NCI-H1105 treated with DMSO at 0.1 percent for 48 hours (cell line): Measurements from ENCODE around the gene LNX1.
A peak's percentile ranks its signal among the peaks of the same experiment; 100 is the strongest.
"Not testable (repeated sequence)": the region's sequence is repeated elsewhere in the genome, so short reads cannot be mapped to it uniquely, and the experiment has no call there.

Experiments
- DNase-seq: peaks from one replicate; lab custom pipeline; 2025; lab: John Stamatoyannopoulos, UW

LNX1 gene

DNA sequence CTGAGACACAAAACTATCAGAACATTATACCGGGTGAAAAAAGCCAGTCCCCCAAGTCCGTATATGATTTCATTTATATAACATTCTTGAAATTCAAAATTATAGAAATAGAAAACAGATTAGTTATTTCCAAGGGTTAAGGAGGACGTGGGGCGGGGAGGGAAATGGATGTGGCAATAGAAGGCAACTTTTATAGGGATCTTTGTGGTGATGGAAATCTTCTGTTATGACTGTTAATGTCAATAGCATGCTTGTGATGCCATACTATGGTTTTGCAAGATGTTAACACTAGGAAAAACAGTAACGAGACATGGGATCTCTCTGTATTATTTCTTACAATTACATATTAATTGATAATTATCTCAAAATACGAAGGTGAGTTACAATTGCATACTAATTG is 96.4 kb downstream of the LNX1 start:
- no peak for DNase-seq

DNA sequence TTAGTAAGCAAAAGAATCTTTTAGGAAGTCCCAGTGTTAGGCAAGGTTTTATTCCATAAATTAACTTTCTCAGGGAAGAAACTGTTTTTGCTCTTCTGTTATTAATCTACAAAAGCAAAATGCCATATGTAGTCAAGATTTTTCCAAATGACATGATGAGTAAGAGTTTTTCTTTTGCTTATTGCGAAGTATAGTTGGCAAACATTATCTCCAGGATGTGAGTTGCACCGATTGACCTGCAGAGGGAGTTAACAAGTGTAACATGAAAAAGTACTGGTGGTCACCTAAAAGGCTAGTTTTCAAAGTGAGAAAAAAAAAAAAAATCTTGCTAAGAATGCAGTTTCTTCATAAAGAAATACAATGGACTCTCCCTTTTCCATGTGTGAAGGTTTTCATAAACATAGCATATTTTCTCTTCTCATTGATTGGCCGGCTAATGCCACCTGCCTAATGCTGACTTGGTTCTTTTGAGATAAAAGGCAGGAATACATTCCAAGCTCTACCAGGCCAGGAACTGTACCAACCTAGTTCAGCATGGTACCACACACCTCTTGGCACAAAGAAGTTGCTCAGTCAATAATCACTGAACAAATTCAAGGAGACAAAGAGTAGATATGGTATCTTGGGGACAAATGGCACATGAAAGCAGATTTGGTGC is 100.2 kb downstream of the LNX1 start:
- DNase-seq: peak; percentile 20

DNA sequence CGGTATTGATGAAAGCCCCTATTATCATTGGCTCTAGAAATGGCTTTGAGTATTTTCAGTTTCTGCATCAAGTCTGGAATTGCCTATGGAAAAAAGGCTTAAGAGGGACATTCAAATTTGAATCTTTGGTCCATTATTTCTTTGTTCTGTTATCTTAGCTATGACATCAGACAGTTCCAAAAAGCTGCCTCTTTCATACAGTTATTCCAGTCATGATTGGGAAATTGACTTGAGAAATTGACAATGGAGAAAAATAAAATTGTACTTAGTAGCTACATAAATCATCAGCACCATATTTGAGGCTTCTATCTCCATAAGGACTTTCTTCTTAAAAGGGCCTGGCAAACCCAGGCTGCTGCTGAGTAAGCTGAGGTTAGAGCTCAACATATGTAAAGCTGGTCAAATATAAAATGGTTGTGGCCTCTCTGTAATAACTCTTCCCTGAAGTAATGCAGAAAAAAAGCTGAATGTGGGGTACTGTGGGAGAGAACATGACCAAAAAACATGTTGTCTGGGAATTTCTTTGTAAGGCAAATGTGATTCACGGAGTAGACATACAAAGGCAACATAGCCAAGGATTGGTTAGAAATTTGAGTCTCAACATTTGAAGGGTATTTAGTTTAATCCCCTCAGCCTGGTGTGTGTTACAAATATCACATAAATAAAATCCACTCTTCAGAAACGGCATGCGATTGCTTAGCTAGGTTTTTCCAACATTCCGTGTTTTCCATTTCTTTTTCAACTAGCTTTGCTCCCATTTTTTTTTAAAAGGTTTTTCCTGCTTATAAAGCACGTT is 100.9 kb downstream of the LNX1 start:
- no peak for DNase-seq

DNA sequence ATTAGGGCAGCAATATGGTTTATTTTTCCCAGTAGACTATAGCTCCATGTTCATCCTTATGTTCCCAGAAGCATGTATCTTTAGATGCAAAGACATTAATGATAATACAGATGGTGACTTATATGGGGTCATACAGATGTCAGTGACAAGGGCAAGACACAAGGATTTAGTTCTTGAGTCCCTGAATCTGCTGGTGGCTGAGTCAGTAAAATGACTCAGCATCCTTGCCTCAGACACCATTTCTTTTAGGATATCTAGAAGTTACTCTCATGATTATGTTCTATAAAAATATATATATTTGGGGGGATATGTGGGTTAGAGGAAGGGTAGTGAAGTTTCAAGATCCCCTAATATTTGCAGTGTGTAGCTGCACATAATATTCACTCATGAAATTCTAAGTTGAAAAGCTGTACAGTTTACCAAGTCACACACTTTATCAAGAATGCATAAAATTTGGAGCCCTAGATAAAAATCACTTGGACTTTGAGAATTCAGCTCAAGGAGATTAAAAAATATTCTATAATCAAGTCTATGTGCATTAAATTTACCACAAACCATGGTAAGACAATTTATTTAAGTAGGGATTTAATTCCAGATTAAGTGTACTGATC is 101.9 kb downstream of the LNX1 start:
- no peak for DNase-seq

DNA sequence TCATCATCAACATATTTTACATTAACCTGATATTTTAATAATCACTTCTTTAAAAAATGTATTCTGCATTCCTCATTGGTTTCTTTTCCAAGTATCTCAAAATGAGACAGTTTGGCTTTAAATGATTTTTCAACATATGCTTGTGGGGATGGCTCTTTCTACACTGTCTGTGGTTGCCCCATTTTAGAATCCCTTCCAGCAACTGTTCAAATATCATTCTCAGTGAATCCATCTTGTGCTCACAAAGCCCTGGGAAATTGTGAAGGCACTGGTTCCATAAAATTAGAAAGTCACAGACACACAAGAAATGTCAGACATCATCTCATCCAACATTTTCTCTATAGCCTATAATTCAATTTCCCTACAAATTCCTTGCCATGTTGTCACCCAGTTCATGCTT is 103.5 kb downstream of the LNX1 start:
- DNase-seq: no peak

DNA sequence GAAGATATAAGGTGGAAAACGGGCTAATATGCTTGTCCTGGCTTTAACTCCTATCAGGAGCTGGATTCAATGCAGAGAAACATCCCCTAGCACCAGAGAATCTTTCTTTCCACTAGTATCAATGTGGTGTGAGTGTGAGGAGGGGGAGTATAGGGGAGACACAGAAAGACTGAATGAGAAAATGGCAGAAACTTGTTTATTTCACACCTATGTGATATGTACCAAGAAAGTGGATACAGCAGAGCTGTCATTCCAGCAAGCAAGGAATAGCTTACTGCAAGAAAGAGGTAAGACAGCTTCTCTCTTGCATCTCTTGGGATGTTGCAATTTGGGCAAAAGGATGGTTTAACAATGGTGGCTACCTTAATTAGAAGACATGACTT is 105.6 kb downstream of the LNX1 start:
- DNase-seq: no peak

DNA sequence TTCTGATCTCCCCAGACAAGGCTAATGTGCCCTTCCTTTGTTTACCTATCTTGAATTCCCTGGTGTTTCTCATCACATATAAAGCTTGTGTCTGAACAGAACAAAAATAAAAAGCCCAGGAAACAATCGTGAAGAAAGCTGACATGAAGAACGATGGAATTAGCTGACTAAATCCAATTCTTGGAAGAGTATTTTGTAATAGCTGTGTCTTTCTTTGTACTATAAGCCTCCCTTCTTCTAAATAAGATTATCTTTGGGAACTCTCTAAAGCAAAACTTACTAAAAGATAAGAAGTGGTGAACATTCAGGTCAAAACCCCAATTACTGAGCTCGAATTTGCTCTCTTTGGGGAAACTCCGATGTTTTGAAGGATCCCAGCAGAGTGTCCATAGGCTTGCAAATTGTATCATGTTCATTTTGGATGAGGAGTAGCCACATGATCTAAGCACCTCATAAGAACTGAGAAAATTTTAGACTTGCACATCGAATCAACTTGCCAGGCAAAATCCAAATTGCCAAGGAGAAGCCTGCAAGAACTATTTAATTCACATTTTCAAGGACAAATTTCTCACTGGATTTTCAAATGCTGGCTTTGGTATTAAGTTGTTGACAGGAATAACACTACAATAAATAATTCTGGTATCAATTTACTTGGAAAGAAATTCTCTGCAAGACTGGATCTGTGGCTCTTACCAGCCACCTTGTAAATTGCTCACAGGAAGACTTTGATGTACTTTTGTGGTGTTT is 106.2 kb downstream of the LNX1 start:
- DNase-seq: no peak

DNA sequence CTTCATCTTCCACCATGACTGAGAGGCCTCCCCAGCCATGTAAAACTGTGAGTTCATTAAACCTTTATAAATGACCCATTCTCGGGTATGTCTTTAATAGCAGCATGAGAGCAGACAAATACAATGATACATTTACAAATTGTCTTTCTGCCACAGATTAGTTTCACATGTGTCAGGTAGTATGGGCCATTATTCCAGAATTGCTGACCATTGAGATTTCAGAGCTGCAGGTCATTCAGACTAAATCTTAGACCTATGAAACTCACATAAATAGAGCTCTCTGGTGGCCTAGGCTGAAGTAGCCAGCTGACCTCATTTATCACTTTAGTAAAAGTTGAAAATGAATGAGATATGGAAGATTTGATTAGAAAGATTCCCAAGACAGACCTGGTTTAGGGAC is 108.0 kb downstream of the LNX1 start:
- DNase-seq: no peak

DNA sequence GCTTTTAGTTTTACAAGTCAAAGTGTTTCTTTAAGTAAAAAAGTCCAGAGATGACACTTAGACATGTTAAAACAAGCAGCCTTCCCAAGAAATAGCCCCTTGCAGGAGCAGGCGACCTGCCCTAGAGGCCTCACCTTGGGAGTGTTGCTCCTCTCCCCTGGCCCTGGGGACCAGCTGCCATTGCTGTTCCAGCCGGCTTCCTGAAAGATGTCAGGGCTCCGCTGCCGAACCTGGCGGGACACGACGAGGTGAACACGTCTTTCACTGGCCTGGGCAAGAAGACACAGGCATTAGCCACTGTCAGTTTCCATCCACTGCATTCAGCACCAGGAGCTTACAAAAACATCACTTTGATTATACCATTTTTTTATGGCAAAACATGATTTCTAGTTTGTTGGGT is 109.7 kb downstream of the LNX1 start:
- no peak for DNase-seq

DNA sequence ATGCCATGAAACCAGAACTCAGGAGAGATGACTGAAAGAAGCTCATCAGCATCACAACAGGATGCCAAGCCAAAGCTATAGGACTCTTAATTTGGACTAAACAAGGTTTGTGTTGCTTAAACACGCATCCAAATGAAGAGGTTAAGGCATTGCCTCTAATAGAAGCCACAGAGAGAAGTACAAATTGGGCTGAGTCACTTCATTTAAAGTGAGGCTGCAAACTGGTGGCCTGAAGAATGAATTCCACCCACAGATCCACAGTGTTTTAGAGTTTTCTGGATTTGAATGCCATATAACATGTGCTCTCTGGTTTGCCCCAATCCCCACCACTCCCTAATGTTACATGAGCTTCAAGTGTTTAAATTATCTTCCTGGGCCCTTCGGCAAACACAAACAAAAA is 110.4 kb downstream of the LNX1 start:
- DNase-seq: no peak

DNA sequence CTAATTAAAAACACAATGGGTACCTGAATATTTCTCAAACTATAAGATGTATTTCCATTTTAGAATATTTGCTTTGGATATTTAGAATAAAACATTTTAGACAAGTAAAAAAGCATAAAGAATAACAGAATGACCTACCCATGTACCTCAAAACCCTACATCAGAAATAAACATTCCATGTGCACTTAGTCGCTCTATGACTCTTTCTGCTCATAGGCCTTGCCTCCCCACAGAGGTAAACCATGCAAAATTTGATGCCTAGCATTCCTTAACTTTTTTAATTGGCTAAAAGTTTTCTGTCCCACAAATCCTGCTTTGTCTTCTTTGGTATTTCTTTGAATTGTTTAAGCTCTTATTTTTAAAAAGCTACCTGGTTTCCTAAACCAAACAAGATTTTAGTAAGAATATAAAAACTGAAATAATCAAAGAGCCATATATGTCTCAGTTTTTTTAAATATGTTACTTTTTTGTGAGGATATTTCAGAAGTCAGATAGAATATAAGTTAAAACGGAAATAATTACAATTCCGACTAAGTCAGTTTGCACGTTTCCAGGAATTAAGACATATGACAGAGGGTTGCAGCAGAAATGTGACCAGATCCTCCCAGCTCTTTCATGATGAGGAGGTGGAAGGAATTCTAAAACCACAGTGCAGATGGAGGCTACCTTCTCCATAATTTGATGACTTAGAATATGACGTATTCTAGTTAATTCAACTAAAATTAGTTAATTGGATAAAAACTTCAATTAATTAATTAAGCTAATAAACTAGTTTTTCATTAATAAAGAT is 111.4 kb downstream of the LNX1 start:
- no peak for DNase-seq

DNA sequence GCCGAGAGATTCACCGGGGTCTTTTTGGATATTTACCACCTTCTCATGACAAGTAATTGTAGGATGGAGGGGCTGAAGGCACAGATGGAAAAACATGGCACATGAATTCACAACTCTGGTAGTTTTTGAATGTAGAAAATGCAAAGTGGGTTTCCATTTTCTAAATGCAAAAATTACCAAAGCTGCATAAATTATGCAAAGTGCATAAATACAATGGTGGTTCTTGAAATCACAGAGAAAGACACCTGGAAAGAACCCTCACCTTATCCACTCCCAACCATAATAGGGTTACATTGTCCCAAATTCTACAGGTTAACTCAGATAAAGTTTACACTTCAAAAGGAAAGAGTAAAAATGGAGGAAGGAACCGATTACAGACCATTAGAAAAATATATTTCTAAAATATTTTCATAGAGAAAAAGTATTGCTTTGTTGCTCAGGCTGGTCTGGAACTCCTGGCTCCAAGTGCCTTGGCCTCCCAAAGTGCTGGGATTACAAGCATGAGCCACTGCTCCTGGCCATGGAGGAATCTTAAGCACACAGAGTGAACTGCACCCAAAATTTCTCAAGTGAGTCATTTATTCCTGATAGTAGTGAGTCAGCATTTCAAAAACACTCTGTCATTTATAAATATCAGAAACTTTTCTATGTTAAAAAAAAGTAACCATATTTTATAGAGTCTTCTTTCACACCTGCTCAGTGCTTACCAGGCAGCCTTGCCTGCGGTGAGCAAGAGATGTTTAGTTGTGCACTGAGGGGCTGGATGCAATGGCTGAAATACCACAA is 112.4 kb downstream of the LNX1 start:
- DNase-seq: no peak

DNA sequence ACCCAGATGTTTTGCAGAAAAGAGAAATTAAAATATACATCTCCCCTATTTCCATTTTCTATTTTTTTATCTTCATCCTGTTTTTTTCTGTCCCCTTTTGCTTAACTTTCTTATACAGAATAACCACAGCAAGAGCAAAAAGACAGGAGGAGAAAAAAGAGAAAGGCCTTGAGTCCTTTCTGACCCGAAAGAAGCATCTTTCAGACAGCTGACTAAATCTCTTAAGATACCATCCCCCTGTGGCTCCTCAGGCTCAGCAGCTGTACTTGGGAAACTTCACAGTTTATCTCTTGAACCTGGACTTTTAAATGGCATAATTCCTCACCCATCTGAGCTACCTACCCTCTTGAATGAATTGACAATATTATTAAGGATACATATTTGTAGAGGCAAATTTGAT is 113.7 kb downstream of the LNX1 start:
- no peak for DNase-seq

DNA sequence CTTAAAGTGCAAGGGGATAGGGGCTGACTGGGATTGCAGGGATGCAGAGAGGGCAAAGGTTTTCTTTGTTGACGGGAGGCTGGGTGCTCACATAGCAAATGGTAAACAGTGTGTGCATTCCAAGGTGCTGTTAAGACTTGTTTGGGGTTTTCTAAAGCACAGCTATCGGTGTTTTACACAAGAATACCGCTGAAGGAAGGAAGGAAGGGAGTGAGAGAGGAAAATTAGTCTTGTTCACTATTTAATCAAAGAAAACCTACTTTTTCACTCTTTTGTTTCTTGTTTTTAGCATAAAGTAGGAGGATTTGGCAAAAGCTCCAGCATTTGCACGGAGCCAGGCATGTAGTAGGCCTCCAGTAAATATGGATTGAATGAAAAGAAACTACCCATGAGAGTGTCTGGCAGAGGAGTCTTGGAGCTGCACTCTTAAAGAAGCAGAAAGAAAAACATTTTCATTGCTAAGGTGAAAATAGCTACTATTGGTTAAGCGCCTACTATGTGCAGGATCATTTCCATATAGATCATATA is 114.2 kb downstream of the LNX1 start:
- no peak for DNase-seq

DNA sequence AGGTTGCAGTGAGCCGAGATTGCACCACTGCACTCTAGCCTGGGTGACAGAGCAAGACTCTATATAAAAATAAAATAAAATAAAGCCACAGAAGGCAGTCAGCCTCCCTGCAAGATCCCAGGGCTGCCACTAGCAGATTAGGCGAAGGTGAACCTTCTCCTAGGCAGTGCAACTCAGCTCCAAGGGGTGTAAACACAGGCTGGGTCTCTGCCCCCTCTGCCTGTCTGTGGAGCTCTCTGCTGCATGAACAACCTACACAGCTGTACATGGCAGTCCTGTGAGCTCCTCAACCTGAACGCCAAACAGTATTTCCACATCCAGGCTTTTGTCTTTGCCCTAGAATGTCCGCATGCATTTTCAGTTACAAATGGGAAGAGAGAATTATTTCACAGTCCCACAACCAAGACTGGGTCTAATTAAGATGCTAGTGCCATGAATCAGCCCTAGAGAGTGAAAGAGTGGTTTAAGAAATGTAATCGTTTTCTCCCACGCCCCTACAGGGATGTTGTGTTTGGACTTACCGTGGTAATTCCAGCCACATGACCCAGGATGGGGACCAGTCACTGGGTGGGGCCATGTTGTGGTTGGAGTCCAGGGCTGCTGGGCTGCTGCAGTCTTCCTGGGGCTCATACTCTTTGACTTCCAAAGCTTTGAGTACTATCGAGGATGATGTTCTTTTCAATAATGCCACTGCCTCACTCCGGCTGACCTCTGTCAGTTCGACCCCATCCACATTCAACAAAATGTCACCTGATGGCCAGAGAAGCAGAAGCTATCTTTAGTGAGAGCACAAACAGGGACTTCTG is 114.9 kb downstream of the LNX1 start:
- DNase-seq: no peak

DNA sequence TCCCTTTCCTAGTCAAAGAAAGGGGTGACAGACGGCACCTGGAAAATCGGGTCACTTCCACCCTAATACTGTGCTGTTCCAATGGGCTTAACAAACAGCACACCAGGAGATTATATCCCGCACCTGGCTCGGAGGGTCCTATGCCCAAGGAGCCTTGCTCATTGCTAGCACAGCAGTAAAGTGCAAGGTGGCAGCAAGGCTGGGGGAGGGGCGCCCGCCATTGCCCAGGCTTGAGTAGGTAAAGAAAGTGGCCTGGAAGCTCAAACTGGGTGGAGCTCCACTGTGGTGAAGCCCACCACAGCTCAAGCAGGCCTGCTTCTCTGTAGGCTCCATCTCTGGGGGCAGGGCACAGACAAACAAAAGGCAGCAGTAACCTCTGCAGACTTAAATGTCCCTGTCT is 124.7 kb downstream of the LNX1 start:
- not testable (repeated sequence) for DNase-seq

DNA sequence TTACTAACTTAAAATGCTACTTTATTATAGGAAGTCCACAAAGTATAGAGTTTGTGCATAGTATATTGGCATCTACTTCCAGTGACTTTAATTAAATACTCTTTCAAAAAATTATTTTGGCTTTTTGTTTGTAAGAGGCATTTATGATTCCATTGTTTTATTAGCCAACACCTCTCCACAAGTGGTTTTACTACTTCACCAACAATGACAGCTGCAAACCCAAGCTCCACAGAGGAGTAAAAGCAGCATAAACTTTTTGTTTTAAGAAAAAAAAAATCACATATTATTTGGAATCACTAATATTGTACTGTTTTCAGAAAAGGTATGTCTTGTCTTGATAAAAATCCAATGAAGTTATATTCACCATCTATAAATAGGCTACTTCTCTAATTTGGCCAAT is 125.4 kb downstream of the LNX1 start:
- no peak for DNase-seq

DNA sequence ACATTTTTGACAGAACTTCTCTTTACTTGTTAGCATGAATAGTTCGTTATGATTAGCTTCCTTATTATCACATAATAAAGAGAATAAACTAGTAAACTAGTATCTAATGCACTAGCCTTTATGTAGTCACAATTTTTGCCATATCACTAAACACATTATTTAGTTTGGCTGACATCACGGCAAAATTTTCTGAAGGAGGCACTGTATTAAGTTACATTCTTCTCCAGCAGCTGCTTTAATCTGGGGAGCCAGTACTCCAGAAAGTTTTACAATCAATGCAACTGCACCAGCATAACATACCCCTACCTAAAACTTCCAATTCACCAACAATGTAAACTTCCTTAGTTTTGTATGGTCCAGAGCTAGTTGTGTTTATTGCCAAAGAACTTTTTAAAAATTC is 126.0 kb downstream of the LNX1 start:
- DNase-seq: no peak

DNA sequence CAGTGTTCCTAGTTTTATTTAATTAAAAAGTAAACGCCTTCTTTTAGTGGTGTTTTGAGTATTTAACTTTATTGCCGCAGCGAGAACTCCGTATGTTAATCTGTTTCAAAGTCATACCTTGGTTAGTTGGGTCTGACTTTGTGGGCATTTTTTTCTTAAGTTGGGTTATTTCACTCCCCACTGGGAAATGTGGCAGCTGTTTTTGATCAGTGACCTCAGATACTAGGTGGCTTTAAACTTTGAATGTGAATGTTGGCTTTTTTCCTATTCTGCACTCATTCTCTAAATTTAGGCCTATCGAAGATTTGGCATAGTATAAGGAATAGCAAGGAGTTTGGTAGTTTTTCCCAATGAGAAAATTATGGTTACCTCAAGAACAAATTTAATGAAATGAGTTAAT is 127.9 kb downstream of the LNX1 start:
- no peak for DNase-seq

DNA sequence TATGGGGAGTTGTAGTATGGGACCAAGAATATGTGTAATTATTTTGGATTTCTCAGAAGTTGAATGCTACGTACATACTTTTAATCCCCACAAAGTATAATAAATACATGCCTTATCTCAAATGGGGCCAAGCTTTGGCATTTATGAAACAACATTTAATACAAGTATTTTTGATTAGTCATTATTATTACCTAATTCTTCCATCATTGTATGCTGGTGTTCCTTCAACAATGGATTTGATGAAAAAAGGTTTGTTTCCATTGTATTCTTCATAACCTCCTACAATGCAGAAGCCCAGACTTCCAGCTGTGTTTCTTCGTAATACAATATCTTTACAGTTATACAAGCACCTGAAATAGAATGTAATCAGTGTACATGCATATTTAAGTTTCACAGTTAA is 130.0 kb downstream of the LNX1 start:
- no peak for DNase-seq
